ENCODE results near the gene ARCN1. TPM values are rescaled to one million over a fixed set of nuclear protein-coding genes. Genes with fewer than 3 reads are reported as not detected.

Gene ARCN1
- total RNA-seq, 4 donors from 2014 or later: 103 to 157 (median 112) TPM

DNA sequence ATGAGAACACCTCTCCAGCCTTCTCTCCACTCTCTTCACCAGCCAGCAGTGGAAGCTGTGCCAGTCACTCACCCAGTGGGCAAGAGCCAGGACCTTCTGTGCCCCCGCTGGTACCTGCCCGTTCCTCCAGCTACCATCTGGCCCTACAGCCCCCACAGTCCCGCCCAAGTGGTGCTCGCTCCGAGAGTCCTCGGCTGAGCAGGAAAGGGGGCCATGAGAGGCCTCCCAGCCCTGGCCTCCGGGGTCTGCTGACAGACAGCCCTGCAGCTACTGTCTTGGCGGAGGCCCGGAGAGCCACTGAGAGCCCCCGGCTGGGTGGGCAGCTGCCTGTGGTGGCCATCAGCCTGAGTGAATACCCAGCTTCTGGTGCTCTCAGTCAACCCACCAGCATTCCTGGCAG, 55.4 kb downstream of the ARCN1 start:
- no peak overlapping the region for H3K4me3 ChIP-seq (replicated peaks in 1 of 3)
- H3K27me3 ChIP-seq: no peaks in the 10 kb centered on the region
- intact Hi-C loops (cut with DNase I): no loop called here
- DNase-seq: no peak
- H3K36me3 ChIP-seq: peaks cover 25 to 29% of the 10 kb centered on the region in 2 donors
- H3K4me1 ChIP-seq: peaks cover 19 to 36% of the 10 kb centered on the region in 2 donors
- no peaks in the 10 kb centered on the region for H3K9me3 ChIP-seq
- 94 to 100% methylated on average over 1 to 6 of the region's 10 CpGs for WGBS, 2 donors
- no peak for TF ChIP-seq POLR2A (IDR thresholded peaks at IDR 0.05)
- TF ChIP-seq, protein P1, sequence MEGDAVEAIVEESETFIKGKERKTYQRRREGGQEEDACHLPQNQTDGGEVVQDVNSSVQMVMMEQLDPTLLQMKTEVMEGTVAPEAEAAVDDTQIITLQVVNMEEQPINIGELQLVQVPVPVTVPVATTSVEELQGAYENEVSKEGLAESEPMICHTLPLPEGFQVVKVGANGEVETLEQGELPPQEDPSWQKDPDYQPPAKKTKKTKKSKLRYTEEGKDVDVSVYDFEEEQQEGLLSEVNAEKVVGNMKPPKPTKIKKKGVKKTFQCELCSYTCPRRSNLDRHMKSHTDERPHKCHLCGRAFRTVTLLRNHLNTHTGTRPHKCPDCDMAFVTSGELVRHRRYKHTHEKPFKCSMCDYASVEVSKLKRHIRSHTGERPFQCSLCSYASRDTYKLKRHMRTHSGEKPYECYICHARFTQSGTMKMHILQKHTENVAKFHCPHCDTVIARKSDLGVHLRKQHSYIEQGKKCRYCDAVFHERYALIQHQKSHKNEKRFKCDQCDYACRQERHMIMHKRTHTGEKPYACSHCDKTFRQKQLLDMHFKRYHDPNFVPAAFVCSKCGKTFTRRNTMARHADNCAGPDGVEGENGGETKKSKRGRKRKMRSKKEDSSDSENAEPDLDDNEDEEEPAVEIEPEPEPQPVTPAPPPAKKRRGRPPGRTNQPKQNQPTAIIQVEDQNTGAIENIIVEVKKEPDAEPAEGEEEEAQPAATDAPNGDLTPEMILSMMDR (IDR thresholded peaks at IDR 0.05): no peak
- no peak overlapping the region for H3K27ac ChIP-seq

DNA sequence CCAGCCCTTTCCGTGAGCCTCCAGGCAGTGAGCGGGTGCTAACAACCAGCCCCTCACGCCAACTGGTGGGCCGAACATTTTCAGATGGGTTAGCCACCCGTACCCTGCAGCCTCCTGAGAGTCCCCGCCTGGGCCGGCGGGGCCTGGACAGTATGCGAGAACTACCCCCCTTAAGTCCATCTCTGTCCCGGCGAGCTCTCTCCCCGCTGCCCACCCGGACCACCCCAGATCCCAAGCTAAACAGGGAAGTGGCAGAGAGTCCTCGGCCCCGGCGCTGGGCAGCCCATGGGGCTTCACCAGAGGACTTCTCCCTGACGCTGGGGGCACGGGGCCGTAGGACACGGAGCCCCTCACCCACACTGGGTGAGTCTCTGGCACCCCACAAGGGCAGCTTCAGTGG, 55.8 kb downstream of the ARCN1 start:
- no peak for TF ChIP-seq POLR2A (IDR thresholded peaks at IDR 0.05)
- TF ChIP-seq, protein P1 (IDR thresholded peaks at IDR 0.05): no peak
- Histone ChIP-seq H3K36me3 (peaks cover 25 to 29% of the 10 kb centered on the region in 2 donors), H3K27me3 (no peaks in the 10 kb centered on the region), H3K4me1 (peaks cover 14 to 33% of the 10 kb centered on the region in 2 donors), H3K9me3 (no peaks in the 10 kb centered on the region), H3K4me3 (replicated peaks in 1 of 3) (no peak overlapping the region), H3K27ac (no peak overlapping the region)
- intact Hi-C loops (cut with DNase I): no loop called here
- no peak for DNase-seq
- WGBS, 2 donors: 95% methylated on average over 12 of the region's 20 CpGs; no CpG with 5 or more reads in 1 of the 2 donors

DNA sequence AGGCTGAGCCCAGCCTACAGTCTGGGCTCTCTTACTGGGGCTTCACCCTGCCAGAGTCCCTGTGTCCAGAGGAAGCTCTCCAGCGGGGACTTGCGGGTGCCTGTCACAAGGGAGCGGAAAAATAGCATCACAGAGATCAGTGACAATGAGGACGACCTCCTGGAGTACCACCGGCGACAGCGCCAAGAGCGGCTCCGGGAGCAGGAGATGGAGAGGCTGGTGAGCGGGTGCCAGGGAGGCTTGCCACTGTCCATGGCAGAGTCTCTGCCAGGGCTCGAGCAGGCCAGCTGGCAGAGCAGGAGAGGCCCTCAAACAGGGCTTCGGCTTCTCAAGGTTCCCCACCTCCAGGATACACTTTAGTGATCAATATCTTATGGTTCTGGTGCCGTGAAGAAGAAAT, 56.2 kb downstream of the ARCN1 start:
- H3K9me3 ChIP-seq: no peaks in the 10 kb centered on the region
- no peak for TF ChIP-seq POLR2A (IDR thresholded peaks at IDR 0.05)
- TF ChIP-seq, protein P1 (IDR thresholded peaks at IDR 0.05): no peak
- H3K27me3 ChIP-seq: no peaks in the 10 kb centered on the region
- 79 to 83% methylated on average over 13 of the region's 13 CpGs for WGBS, 2 donors
- no peak overlapping the region for H3K27ac ChIP-seq
- peaks cover 10 to 33% of the 10 kb centered on the region in 2 donors for H3K4me1 ChIP-seq
- peaks cover 25 to 29% of the 10 kb centered on the region in 2 donors for H3K36me3 ChIP-seq
- intact Hi-C loops (cut with DNase I): no loop called here
- DNase-seq: peak in 1 of 2 donors; percentile 41
- no peak overlapping the region for H3K4me3 ChIP-seq (replicated peaks in 1 of 3)

DNA sequence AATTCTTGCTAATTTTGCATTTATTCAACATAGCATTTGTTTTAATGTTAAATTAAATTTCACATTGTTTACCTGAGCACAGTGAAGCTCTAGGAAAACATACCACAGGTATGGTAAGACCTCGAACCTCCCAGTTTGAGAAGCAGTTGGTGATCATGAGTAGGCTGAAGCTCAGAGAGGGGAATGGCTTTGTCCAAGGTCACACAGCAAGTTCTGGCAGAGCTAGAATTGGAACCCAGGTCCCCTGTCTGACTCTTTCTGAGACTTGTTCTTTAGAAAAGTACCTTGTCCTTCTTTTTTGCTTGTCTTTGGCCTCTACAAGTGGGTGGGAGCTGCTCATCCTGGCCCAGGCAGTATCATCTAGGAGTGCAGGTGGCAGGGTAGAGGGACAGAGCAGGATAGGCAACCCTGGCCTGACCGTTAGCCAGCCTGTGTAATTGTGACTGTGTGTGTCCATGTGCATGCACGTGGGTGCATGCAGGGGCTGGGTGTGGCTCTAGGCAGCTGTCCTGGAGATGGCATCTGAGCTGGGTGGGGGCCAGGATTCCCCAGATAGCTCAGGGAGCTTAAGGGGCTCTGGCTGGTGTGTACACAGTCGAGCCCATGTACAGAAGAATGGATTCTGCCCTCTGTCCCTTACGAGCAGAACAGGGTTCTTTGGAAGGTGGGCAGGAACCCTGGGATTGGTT, 56.8 kb downstream of the ARCN1 start:
- no peak overlapping the region for H3K27ac ChIP-seq
- no peak overlapping the region for H3K4me3 ChIP-seq (replicated peaks in 1 of 3)
- H3K27me3 ChIP-seq: no peaks in the 10 kb centered on the region
- H3K36me3 ChIP-seq: peaks cover 25 to 29% of the 10 kb centered on the region in 2 donors
- no peaks in the 10 kb centered on the region for H3K9me3 ChIP-seq
- TF ChIP-seq POLR2A (IDR thresholded peaks at IDR 0.05): no peak
- TF ChIP-seq, protein P1 (IDR thresholded peaks at IDR 0.05): no peak
- no peak for DNase-seq
- WGBS, 2 donors: 58 to 66% methylated on average over 5 of the region's 5 CpGs
- intact Hi-C loops (cut with DNase I): no loop called here
- peaks cover 12 to 33% of the 10 kb centered on the region in 2 donors for H3K4me1 ChIP-seq
